GM15510 (cell line): ENCODE measurements around the gene ZFHX3.

ENCODE experiments used
- POLR2A ChIP-seq: IDR thresholded peaks from 3 replicates; pipeline ENCODE4 v1.6.1; 2011; ENCODE audit warnings: borderline replicate concordance; ENCODE audit not compliant: insufficient read length; ENCODE audit errors: extremely low read depth

ZFHX3 gene

DNA sequence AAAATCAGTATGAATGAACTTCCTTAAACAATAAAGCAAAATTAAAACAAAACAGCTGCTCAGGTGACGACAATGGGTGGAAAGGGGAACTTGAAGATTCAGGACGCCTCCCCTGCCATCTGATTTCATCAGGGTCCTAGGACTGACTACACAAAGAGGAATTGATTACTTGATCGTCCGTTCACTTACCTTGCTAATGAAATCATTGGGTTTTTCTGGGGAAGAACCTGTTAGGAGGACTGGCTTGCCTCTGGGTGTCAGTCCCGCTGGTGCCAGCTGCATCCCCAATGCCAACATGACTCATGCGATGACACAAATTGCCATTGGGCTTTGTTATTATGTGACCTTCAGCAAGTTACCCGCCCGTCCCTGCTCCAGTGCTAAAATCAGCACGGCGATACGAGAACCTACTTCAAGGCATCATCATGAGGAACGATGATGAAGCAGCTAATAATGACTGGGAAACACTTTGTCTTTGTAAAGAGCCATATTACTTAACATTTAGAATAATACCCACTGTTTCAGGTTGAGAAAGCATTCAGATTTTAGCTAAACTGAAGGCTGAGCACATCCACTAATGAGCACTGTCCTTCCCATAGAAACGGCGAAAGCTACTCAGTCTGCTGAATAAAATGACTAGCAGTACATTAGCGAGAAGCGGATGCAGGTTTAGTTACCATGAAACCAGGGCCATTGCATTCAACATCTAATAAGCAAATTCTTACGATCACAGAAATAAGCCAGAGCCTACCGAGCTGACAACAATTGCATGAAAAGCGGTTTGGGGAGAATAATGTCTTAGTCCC, 139.4 kb downstream of the ZFHX3 start:
- TF ChIP-seq POLR2A: no peak

- no peak for TF ChIP-seq POLR2A
These were observed 142.3 kb downstream of the ZFHX3 start for GRCh38 chr16:72905581-72905980.

GRCh38 chr16:72903176-72903575, 144.8 kb downstream of the ZFHX3 start:
- TF ChIP-seq POLR2A: no peak

- TF ChIP-seq POLR2A: no peak
These were observed 145.7 kb downstream of the ZFHX3 start for GRCh38 chr16:72902206-72902605.

GRCh38 chr16:72901000-72901627, 146.8 kb downstream of the ZFHX3 start:
- TF ChIP-seq POLR2A: no peak

DNA sequence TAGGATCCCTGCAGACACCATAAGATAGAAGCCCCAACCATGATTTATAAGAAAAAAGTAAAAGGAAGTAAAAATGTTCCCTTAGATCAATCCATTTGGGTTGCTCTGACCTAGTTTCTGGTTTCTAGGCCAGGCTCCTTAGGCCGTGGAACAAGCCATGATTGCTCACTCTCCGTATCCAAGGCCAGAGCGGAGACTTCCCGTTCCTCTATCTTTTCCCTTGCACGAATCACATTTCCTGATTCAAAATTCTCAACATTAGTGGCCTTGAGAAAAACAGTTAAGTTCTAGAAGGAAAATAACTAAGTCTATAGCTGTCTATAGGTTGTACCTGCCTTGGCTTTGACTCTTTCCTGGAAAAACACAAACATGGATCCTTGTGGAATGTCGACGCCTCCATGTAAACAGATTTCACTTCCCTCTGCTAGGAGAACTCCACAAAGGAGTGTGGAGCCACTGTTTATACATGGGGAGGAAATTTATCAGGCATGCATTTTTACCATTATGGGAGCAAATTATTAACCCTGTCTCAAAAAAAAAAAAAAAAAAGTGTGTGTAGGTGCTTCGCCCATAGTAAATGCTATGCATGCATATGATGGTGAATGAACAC, 149.6 kb downstream of the ZFHX3 start:
- no peak for TF ChIP-seq POLR2A

DNA sequence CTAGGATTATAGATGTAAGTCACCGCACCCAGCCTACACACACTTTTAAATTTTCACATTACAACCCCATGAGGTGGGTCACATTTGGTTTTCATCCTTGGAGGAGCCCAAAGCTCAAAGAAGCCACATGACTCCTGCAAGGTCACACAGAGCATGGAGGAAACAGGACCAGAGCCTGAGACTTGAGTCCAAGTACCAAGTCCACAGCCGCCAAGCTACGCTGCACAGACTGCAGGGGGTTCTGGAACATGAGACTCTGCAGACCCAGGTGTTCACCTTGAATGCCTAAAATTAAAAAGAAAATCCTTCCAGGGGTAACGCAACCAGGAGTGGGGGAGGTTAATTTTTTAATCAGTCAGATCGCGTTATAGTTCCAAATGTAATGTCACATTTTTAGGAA, 150.2 kb downstream of the ZFHX3 start:
- TF ChIP-seq POLR2A: no peak

DNA sequence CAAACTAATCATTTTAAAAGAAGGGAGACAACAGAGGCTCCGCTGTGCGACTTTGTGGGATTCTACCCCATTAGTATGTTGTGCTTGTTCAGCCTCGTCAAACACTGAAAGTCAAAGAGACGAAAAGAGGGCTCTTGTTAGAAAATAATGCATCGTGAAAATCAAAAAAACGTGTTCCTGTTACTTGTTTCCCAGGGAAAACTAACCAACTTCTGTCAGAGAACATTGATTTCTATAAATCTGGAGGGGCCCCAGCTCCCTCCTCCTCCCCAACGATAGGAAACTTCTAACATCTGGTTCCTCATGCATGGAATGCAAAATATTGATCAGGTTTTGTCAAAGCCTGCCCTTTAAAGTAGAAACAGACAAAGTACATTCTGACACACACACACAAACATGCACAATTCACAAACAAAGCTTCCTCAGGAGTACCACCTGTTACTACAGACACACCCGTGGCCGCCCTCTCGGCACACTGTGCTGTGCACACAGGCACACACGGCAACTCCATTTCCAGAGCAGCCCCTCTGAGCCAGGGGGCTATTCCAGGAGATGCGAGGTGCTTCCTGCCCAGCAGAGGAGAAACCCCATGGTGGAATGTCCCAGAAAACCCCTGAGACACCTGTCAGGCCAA, 151.3 kb downstream of the ZFHX3 start:
- TF ChIP-seq POLR2A: no peak

GRCh38 chr16:72895951-72896350, 152.0 kb downstream of the ZFHX3 start:
- no peak for TF ChIP-seq POLR2A

DNA sequence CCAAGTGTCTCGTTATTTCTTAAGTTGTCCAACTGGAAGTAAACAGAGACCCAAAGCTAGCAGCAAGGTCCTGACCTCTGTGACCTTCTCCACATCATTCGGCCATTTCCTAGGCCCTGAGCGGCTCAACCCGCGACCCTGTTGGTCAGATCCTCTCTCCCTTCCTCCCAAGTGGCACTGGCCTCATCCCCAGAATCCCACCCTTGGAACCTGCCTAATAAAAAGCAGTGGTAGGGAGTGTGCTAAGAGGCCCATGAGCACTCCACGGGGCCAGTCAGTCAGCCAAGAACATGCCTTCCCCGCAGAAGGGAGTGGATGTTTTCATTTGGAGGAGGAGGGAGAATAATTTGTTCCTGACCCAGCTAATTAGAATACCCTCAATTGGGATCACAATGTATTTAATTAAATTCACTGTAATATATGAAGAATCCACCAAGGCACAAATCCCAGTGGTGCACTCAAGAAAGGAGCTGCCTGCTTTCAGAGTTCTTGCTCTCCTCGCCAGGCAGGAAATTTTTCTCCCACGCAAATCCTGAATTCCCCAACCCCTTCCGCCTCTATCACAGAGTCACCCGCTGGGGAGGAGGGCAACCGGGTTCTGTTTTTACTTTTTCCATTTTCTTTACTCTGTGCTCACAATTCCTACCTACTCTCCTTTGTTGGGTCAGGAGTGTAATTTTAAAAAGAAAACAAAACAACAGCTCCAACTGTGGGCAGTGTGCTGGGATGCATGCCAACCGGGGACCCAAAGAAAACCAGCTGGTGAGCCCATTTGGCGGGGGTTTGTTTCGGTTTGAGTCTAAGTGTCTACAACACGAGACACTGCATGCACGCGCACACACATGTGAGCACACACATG, 153.4 kb downstream of the ZFHX3 start:
- TF ChIP-seq POLR2A: no peak

GRCh38 chr16:72891291-72892227, 156.4 kb downstream of the ZFHX3 start:
- no peak for TF ChIP-seq POLR2A

DNA sequence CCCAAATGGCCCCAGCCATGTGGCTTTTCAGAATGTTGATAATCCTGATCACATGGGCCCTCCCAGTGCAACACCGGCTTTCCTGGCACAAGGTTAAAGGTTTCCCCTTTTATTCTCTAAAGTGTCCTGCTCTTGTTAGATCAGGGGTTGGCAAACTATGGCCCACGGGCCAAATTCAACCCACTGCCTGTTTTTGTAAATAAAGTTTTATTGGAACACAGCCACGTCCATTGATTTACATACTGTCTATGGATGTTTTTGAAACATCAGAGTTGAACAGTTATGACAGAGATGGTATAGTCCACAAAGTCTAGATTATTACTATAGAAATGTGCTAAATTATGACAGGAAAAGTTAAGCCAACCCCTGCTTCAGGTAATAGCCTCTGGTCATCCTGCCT, 157.3 kb downstream of the ZFHX3 start:
- no peak for TF ChIP-seq POLR2A

DNA sequence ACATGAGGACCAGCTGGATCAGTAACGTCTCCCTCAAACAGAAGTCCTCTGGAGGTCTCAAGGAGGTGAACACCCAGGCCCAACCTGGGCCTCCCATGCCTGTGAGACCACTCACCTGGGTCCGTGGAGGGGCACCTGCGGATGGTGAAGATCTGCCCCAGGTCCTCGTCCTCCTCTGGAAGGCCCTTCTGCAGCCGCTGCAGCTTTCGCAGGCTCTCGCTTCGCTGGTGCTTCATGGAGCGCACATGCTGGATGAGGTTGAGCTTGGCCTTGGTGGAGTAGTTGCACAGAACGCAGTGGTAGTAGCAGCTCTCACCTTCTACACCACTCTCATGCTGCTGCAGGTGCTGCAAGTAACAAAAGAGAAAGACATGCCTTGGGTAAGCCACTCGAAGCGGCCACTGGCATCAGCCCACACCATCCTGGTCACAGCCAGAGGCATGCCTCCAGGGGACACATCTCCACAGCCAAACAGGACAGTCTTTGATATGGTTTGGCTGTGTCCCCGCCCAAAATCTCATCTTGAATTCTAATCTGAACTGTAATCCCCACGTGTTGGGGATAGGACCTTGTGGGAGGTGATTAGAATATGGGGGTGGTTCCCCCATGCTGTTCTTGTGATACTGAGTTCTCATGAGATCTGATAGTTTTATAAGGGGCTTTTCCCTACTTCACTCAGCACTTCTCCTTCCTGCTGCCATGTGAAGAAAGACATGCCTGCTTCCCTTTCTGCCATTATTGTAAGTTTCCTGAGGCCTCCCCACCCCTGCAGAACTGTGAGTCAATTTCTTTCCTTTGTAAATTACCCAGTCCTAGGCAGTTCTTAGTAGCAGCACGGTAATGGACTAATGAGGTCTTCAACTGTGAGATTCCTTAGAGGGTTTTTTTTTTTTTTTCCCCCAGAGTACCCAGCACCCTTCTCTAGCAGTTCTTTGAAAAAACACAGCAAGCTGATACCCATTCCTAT, 158.0 kb downstream of the ZFHX3 start:
- no peak for TF ChIP-seq POLR2A

GRCh38 chr16:72887537-72887936, 160.4 kb downstream of the ZFHX3 start:
- TF ChIP-seq POLR2A: no peak
